RWPE2 (cell line): ENCODE data around the gene DEPDC5.

Source experiments
- ATAC-seq: fragments of 200-7000 bp; cut with Tn5 transposase; 3 replicates; pipeline ENCODE4 v1.9.1; 2021; ENCODE audit warnings: low read depth
- DNase-seq: peaks from one replicate; pipeline ENCODE4 v3.0.0-alpha.2; 2020; ENCODE audit warnings: low spot score
- H3K27ac ChIP-seq: fragments of 450-650 bp; 2 replicates; pipeline ENCODE4 v1.5.1; 2017; ENCODE audit warnings: mild to moderate bottlenecking; ENCODE audit not compliant: poor library complexity, severe bottlenecking
- H3K27me3 ChIP-seq: fragments of 250-450 bp; sonication (Bioruptor Pico); 2 replicates; pipeline ENCODE4 v1.5.1; 2021; ENCODE audit warnings: mild to moderate bottlenecking, moderate library complexity; ENCODE audit not compliant: insufficient read depth, poor library complexity, severe bottlenecking
- H3K36me3 ChIP-seq: fragments of 250-450 bp; sonication (Bioruptor Pico); 2 replicates; pipeline ENCODE4 v1.5.1; 2020; ENCODE audit warnings: low read depth, mild to moderate bottlenecking, moderate library complexity
- H3K4me1 ChIP-seq: fragments of 250-450 bp; sonication (Bioruptor Pico); 2 replicates; pipeline ENCODE4 v1.5.1; 2021; ENCODE audit warnings: mild to moderate bottlenecking, moderate library complexity; ENCODE audit not compliant: insufficient read depth, poor library complexity, severe bottlenecking
- H3K4me3 ChIP-seq: fragments of 250-450 bp; sonication (Bioruptor Pico); 2 replicates; pipeline ENCODE4 v1.5.1; 2021; ENCODE audit warnings: mild to moderate bottlenecking, moderate library complexity; ENCODE audit not compliant: severe bottlenecking
- H3K9me3 ChIP-seq: fragments of 250-450 bp; sonication (Bioruptor Pico); 2 replicates; pipeline ENCODE4 v1.5.1; 2021; ENCODE audit warnings: mild to moderate bottlenecking, moderate library complexity; ENCODE audit not compliant: severe bottlenecking
- CTCF ChIP-seq: fragments of 450-650 bp; IDR thresholded peaks from one replicate; pipeline ENCODE4 v1.5.1; 2017; ENCODE audit warnings: mild to moderate bottlenecking, moderate library complexity; ENCODE audit not compliant: poor library complexity, severe bottlenecking

Gene DEPDC5

GRCh38 chr22:31853736-31854495 lies 100.1 kb downstream of the DEPDC5 start:
- Histone ChIP-seq H3K36me3 (peaks cover 15% of the 10 kb centered on the region), H3K4me1 (no peaks in the 10 kb centered on the region), H3K27ac (no peak overlapping the region), H3K27me3 (no peaks in the 10 kb centered on the region), H3K9me3 (no peaks in the 10 kb centered on the region), H3K4me3 (no peak overlapping the region)
- no peak for ATAC-seq
- no peak for DNase-seq
- TF ChIP-seq CTCF = no peak

DNA sequence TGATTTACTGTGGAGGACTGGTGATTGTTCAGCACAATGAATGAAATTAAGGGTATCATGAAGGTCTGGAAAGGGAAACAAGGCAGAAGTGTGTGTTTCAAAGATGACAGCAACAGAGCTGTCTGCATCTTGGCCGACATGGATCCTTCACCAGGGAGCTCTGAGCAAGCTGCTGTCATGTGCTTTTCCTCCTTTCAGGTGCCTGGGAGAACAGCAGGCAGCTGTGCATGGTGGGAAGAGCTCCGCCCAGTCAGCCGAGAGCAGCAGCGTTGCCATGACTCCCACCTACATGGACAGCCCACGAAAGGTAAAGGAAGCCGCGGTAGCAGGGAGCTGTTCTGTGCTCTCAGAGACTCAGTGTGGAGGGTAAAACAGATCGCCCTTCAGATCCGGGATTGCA lies 103.4 kb downstream of the DEPDC5 start:
- Histone ChIP-seq H3K27me3 (no peaks in the 10 kb centered on the region), H3K27ac (no peak overlapping the region), H3K9me3 (no peaks in the 10 kb centered on the region), H3K4me1 (no peaks in the 10 kb centered on the region), H3K4me3 (no peak overlapping the region), H3K36me3 (peaks cover 4% of the 10 kb centered on the region)
- no peak for TF ChIP-seq CTCF
- DNase-seq = no peak
- peak; percentile 80 for ATAC-seq

- Histone ChIP-seq H3K9me3 (no peaks in the 10 kb centered on the region), H3K4me3 (no peak overlapping the region), H3K27me3 (no peaks in the 10 kb centered on the region), H3K4me1 (no peaks in the 10 kb centered on the region), H3K27ac (no peak overlapping the region), H3K36me3 (peaks cover under 1% of the 10 kb centered on the region)
- no peak for ATAC-seq
- TF ChIP-seq CTCF = no peak
- DNase-seq = no peak
These were observed 107.5 kb downstream of the DEPDC5 start for GRCh38 chr22:31861226-31861840.

GRCh38 chr22:31866918-31867317 lies 113.1 kb downstream of the DEPDC5 start:
- Histone ChIP-seq H3K9me3 (no peaks in the 10 kb centered on the region), H3K27ac (no peak overlapping the region), H3K4me1 (peaks cover 12% of the 10 kb centered on the region), H3K36me3 (0 out of 2 replicates have a peak, but pooled peaks cover 5% of the 10 kb centered on the region), H3K27me3 (no peaks in the 10 kb centered on the region), H3K4me3 (no peak overlapping the region)
- DNase-seq = no peak
- no peak for TF ChIP-seq CTCF
- ATAC-seq = no peak
